Adrenal gland (tissue), 12 donors: ENCODE results near the gene CLDN20. TPM values are rescaled to one million over a fixed set of nuclear protein-coding genes. Genes with fewer than 3 reads are reported as not detected.

Experiments
- DNase-seq, 7 donors: peaks; one replicate each; pipeline ENCODE4 v3.0.0-alpha.2; 2019 to 2020
- H3K27ac ChIP-seq, 5 donors: fragments of 200-600 bp; sonication (generic) in 4 of 5; 1 replicate in 3 of 5; 2 replicates in 2 of 5; pipeline versions ENCODE4 v1.5.1 to v1.8.0; 2016 to 2020; ENCODE audit warnings: mild to moderate bottlenecking in 1 of 5
- H3K27me3 ChIP-seq: fragments of 200-600 bp; 2 replicates; pipeline ENCODE4 v1.8.0; 2021
- H3K36me3 ChIP-seq, 2 donors: fragments of 200-600 bp; replicated peaks in 1 of 2; 1 replicate in 1 of 2; 2 replicates in 1 of 2; pipeline versions ENCODE4 v1.5.1 to v1.8.0; 2018 to 2022
- H3K4me1 ChIP-seq, 2 donors: fragments of 200-600 bp; replicated peaks in 1 of 2; 1 replicate in 1 of 2; 2 replicates in 1 of 2; pipeline versions ENCODE4 v1.5.1 to v1.8.0; 2018 to 2021
- H3K4me3 ChIP-seq, 4 donors: fragments of 200-600 bp; sonication (generic) in 3 of 4; one replicate each; pipeline ENCODE4 v1.5.1; 2016 to 2018
- H3K9me3 ChIP-seq, 3 donors: fragments of 200-600 bp; sonication (generic) in 1 of 3; replicated peaks in 1 of 3; 1 replicate in 2 of 3; 2 replicates in 1 of 3; pipeline versions ENCODE4 v1.5.1 to v1.8.0; 2016 to 2021
- POLR2A ChIP-seq, 2 donors: fragments of 450-650 bp; IDR thresholded peaks; one replicate each; pipeline ENCODE4 v1.6.1; 2017; ENCODE audit warnings: antibody characterized with exemption in 2 of 2, mild to moderate bottlenecking in 2 of 2, moderate library complexity in 1 of 2
- WGBS, 4 donors: extraction: QIAGEN DNeasy Blood & Tissue Kit in 2 of 4; methylation state at CpG; one replicate each; pipeline versions ENCODE4 v1.1.5 to v1.1.7; 2013 to 2017; 5-methylcytosine and 5-hydroxymethylcytosine counted together
- intact Hi-C, 2 donors: fragments of 100-400 bp; cut with DNase I; formaldehyde crosslinking; loops; one replicate each; pipeline versions ENCODE4 v1.14.1 to v1.15.0; 2022 to 2023
- polyA plus RNA-seq, 3 donors: library from polyadenylated mRNA; stranded (reverse); fragments of 200-250 nt in 2 of 3; fragments of 350-450 nt in 1 of 3; fragmentation: Illumina TruSeq in 1 of 3; extraction: RNeasy Lipid Tissue Mini Kit (QIAGEN cat#74804) in 1 of 3; gene quantifications; one replicate each; pipeline ENCODE4 v1.2.3, GENCODE V29; 2013 to 2014
- total RNA-seq, 9 donors: library from RNA; depleted of rRNA in 4 of 9; stranded (reverse); fragments of >200 nt in 4 of 9; fragments of 120-200 nt in 1 of 9; fragmentation: NEBNext Ultra II Directional in 1 of 9; extraction: Animal tissue kit (Norgen Biotek cat#: 25700) in 1 of 9; gene quantifications; one replicate each; pipeline versions ENCODE4 v1.1.0 to v1.2.4, GENCODE V29; 2013 to 2023
- TF ChIP-seq, protein P1 (sequence below), 6 experiments: fragments of 450-650 bp in 4 of 6; fragments of 200-600 bp in 2 of 6; sonication (generic) in 1 of 6; IDR thresholded peaks; 1 replicate in 5 of 6; 2 replicates in 1 of 6; pipeline versions ENCODE4 v1.5.1 to v1.8.0; 2016 to 2021; ENCODE audit warnings: antibody characterized with exemption in 6 of 6, mild to moderate bottlenecking in 2 of 6, moderate library complexity in 1 of 6
- donor health status: healthy with polysubstance abuse.
- donor health status: Bipolar disorder and iron deficiency.
- donor health status: DM: yes; HTN: yes; CAD: no.
- donor health status: DM: no; HTN: no; CAD: no.
- donor health status: DM: no; HTN: no; CAD: no.
- donor health status: DM: yes; HTN: yes; CAD: no.

CLDN20 gene
- total and polyA plus RNA-seq, 12 donors = not detected

DNA sequence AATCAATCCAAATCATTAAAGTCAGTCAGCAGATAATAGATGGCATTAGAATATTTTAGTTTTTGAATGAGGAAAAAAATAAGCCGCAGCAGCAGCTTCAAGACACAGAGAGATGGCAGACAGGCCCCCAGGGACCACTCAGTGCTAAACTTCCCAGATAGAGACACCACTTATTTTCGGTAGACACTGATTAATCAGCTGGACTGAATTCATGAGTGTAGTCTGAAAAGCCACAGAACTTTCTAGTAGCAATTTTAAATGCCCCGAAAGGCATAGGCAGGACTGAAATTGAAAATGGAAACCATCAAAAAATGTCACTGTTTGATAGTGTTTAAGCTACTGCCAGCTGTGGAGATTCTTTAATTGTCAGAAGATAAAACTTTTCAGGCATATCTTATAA lies 3.1 kb upstream of the CLDN20 start:
- no peaks in the 10 kb centered on the region for H3K27me3 ChIP-seq
- H3K4me3 ChIP-seq = peak overlapping the region in 1 of 4 donors; percentile 38
- 20 to 51% (median 32%) methylated on average over 3 of the region's 3 CpGs for WGBS, 4 donors
- no peaks in the 10 kb centered on the region for H3K9me3 ChIP-seq
- intact Hi-C loops = no loop called here
- DNase-seq = no peak
- TF ChIP-seq, protein P1, sequence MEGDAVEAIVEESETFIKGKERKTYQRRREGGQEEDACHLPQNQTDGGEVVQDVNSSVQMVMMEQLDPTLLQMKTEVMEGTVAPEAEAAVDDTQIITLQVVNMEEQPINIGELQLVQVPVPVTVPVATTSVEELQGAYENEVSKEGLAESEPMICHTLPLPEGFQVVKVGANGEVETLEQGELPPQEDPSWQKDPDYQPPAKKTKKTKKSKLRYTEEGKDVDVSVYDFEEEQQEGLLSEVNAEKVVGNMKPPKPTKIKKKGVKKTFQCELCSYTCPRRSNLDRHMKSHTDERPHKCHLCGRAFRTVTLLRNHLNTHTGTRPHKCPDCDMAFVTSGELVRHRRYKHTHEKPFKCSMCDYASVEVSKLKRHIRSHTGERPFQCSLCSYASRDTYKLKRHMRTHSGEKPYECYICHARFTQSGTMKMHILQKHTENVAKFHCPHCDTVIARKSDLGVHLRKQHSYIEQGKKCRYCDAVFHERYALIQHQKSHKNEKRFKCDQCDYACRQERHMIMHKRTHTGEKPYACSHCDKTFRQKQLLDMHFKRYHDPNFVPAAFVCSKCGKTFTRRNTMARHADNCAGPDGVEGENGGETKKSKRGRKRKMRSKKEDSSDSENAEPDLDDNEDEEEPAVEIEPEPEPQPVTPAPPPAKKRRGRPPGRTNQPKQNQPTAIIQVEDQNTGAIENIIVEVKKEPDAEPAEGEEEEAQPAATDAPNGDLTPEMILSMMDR (IDR thresholded peaks at IDR 0.05) = no peak
- no peak for TF ChIP-seq POLR2A (IDR thresholded peaks at IDR 0.05)
- peak overlapping the region in 4 of 5 donors; percentile 73 to 91 (median 77) for H3K27ac ChIP-seq
- peaks cover 27 to 30% of the 10 kb centered on the region in 2 donors for H3K4me1 ChIP-seq
- peaks cover 0 to 36% of the 10 kb centered on the region in 2 donors for H3K36me3 ChIP-seq

- Histone ChIP-seq H3K27ac (peak overlapping the region; percentile 59 to 91 (median 76)), H3K4me3 (peak overlapping the region in 1 of 4 donors; percentile 38), H3K36me3 (peaks cover 0 to 32% of the 10 kb centered on the region in 2 donors), H3K27me3 (no peaks in the 10 kb centered on the region), H3K4me1 (peaks cover 27 to 30% of the 10 kb centered on the region in 2 donors), H3K9me3 (no peaks in the 10 kb centered on the region)
- intact Hi-C loops = no loop called here
- peak in 1 of 2 donors; percentile 58 for TF ChIP-seq POLR2A (IDR thresholded peaks at IDR 0.05)
- TF ChIP-seq, protein P1 (IDR thresholded peaks at IDR 0.05) = peak in 1 of 6 experiments; percentile 22
- DNase-seq = peak in 6 of 7 donors; percentile 55 to 78 (median 68)
- 62 to 69% (median 66%) methylated on average over 9 to 11 of the region's 11 CpGs for WGBS, 4 donors
Measured at GRCh38 chr6:155261111-155261900, 2.5 kb upstream of the CLDN20 start.

- TF ChIP-seq, protein P1 (IDR thresholded peaks at IDR 0.05) = no peak
- no peak for TF ChIP-seq POLR2A (IDR thresholded peaks at IDR 0.05)
- Histone ChIP-seq H3K9me3 (no peaks in the 10 kb centered on the region), H3K36me3 (peaks cover 0 to 23% of the 10 kb centered on the region in 2 donors), H3K4me1 (peaks cover 27 to 30% of the 10 kb centered on the region in 2 donors), H3K27me3 (no peaks in the 10 kb centered on the region), H3K27ac (peak overlapping the region in 2 of 5 donors; percentile 73 to 91), H3K4me3 (no peak overlapping the region)
- no peak for DNase-seq
- intact Hi-C loops = no loop called here
- WGBS, 4 donors = 95 to 99% (median 97%) methylated on average over 4 of the region's 4 CpGs
Measured at GRCh38 chr6:155262655-155263054, 1.2 kb upstream of the CLDN20 start.

- no peaks in the 10 kb centered on the region for H3K27me3 ChIP-seq
- WGBS, 4 donors = 78 to 93% (median 84%) methylated on average over 7 to 9 of the region's 9 CpGs
- peaks cover 0 to 3% of the 10 kb centered on the region in 2 donors for H3K36me3 ChIP-seq
- intact Hi-C loops = no loop called here
- H3K27ac ChIP-seq = no peak overlapping the region
- H3K9me3 ChIP-seq = no peaks in the 10 kb centered on the region
- H3K4me1 ChIP-seq = peaks cover 26 to 38% of the 10 kb centered on the region in 2 donors
- TF ChIP-seq POLR2A (IDR thresholded peaks at IDR 0.05) = no peak
- TF ChIP-seq, protein P1 (IDR thresholded peaks at IDR 0.05) = no peak
- DNase-seq = no peak
- no peak overlapping the region for H3K4me3 ChIP-seq
Measured at GRCh38 chr6:155264693-155265320, 994 bp downstream of the CLDN20 start.
